GM12878 (cell line): ENCODE measurements around the gene RSRC1. TPM values are rescaled to one million over a fixed set of nuclear protein-coding genes. Genes with fewer than 3 reads are reported as not detected.

Source experiments
- ATAC-seq: fragments of 200-7000 bp; cut with Tn5 transposase; 3 replicates; pipeline ENCODE4 v1.9.1; 2020; ENCODE audit warnings: mild to moderate bottlenecking, moderate library complexity
- BruUV-seq: library from RNA; stranded (reverse); fragments of 400-500 nt; replicated peaks from 2 replicates; lab custom pipeline; 2021; lab: Mats Ljungman, UMichigan
- CTCF ChIA-PET: fragments of 300-600 bp; sonication (Branson Sonifier 250); formaldehyde crosslinking; extraction: SDS; loops from one replicate; lab custom pipeline; 2021; ENCODE audit warnings: inconsistent platforms; lab: Yijun Ruan, JAX
- POLR2A ChIA-PET: fragments of 350-600 bp; formaldehyde crosslinking; extraction: SDS; loops from one replicate; lab custom pipeline; 2021; ENCODE audit warnings: inconsistent platforms; lab: Charles Lee
- RAD21 ChIA-PET: fragments of 300-600 bp; sonication (Branson Sonifier 250); formaldehyde crosslinking; loops from one replicate; lab custom pipeline; 2023; ENCODE audit warnings: antibody characterized with exemption; ENCODE audit not compliant: unreplicated experiment; lab: Charles Lee
- SMC1A ChIA-PET: fragments of 300-600 bp; sonication (Branson Sonifier 250); formaldehyde crosslinking; loops from one replicate; lab custom pipeline; 2023; ENCODE audit not compliant: unreplicated experiment, uncharacterized antibody; lab: Charles Lee
- DNase-seq: peaks from one replicate; pipeline ENCODE4 v3.0.0-alpha.2; 2011; ENCODE audit warnings: low read depth, low spot score
- FAIRE-seq: peaks from 3 replicates; lab custom pipeline; 2011; peaks lifted over from hg19 to GRCh38; lab: Jason Lieb, UNC
- H2AFZ ChIP-seq: 2 replicates; pipeline ENCODE4 v1.6.0; 2011; ENCODE audit warnings: low read depth, low read length, control low read depth; ENCODE audit not compliant: control insufficient read depth
- H3K27ac ChIP-seq: 2 replicates; pipeline ENCODE4 v1.5.1; 2011; ENCODE audit warnings: control low read depth; ENCODE audit not compliant: control insufficient read depth, insufficient read depth
- H3K27me3 ChIP-seq, 2 experiments: replicated peaks in 1 of 2; 2 replicates each; pipeline versions ENCODE4 v1.6.0 to v1.6.1; 2011; ENCODE audit warnings: low read length in 1 of 2; ENCODE audit not compliant: control insufficient read depth in 2 of 2, insufficient read depth in 2 of 2
- H3K36me3 ChIP-seq, 2 experiments: 2 replicates each; pipeline ENCODE4 v1.5.1; 2011; ENCODE audit warnings: low read length in 1 of 2; ENCODE audit not compliant: control insufficient read depth in 2 of 2, insufficient read depth in 2 of 2
- H3K4me1 ChIP-seq: 2 replicates; pipeline ENCODE4 v1.6.1; 2011; ENCODE audit warnings: mild to moderate bottlenecking, low read length, moderate library complexity, mixed read lengths; ENCODE audit not compliant: control insufficient read depth, insufficient read depth
- H3K4me2 ChIP-seq: 2 replicates; pipeline ENCODE4 v1.6.0; 2011; ENCODE audit warnings: control low read depth; ENCODE audit not compliant: control insufficient read depth, insufficient read depth
- H3K4me3 ChIP-seq: fragments of 200-600 bp; sonication (generic); 2 replicates; pipeline ENCODE4 v1.5.1; 2016
- H3K79me2 ChIP-seq: 2 replicates; pipeline ENCODE4 v1.6.0; 2011; ENCODE audit warnings: low read length; ENCODE audit not compliant: control insufficient read depth, insufficient read depth
- H3K9ac ChIP-seq: 2 replicates; pipeline ENCODE4 v1.8.0; 2011; ENCODE audit warnings: low read length, control low read depth, mixed read lengths; ENCODE audit not compliant: control insufficient read depth, insufficient read depth
- H3K9me3 ChIP-seq: replicated peaks from 3 replicates; pipeline ENCODE4 v1.5.1; 2011; ENCODE audit warnings: mild to moderate bottlenecking, low read length; ENCODE audit not compliant: control insufficient read depth, insufficient read depth
- H4K20me1 ChIP-seq: 2 replicates; pipeline ENCODE4 v1.6.0; 2011; ENCODE audit not compliant: control insufficient read depth, insufficient read depth
- HCFC1 ChIP-seq: fragments of 150-350 bp; IDR thresholded peaks from 2 replicates; pipeline ENCODE4 v1.6.1; 2014; ENCODE audit warnings: low read length
- IKZF1 ChIP-seq: fragments of 450-650 bp; conservative IDR thresholded peaks from 2 replicates; pipeline ENCODE4 v1.6.1; 2017; ENCODE audit warnings: antibody characterized with exemption, mild to moderate bottlenecking
- KDM1A ChIP-seq: fragments of 200-600 bp; sonication (generic); IDR thresholded peaks from 2 replicates; pipeline ENCODE4 v1.6.1; 2016; ENCODE audit warnings: borderline replicate concordance
- NBN ChIP-seq: fragments of 450-650 bp; IDR thresholded peaks from 2 replicates; pipeline ENCODE4 v1.6.1; 2016
- PRDM15 ChIP-seq: fragments of 450-650 bp; formaldehyde crosslinking; IDR thresholded peaks from 2 replicates; pipeline ENCODE4 v1.4.0; 2020; ENCODE audit warnings: mild to moderate bottlenecking, moderate library complexity
- RUNX3 ChIP-seq: IDR thresholded peaks from 2 replicates; pipeline ENCODE4 v1.6.1; 2012; ENCODE audit warnings: low read length, inconsistent platforms
- TCF3 ChIP-seq: IDR thresholded peaks from 2 replicates; pipeline ENCODE4 v1.6.1; 2012; ENCODE audit warnings: low read depth, mild to moderate bottlenecking, low read length, borderline replicate concordance; ENCODE audit not compliant: insufficient read depth
- WGBS: methylation state at CpG from one replicate; pipeline ENCODE4 v1.1.6; 2016; ENCODE audit warnings: low lambda C conversion rate; ENCODE audit not compliant: insufficient replicate concordance, insufficient coverage; ENCODE audit errors: missing lambda C conversion rate; 5-methylcytosine and 5-hydroxymethylcytosine counted together
- in situ Hi-C: fragments of 300-500 bp; cut with MboI; formaldehyde crosslinking; loops from 9 replicates; pipeline ENCODE4 v1.14.3; 2018; ENCODE audit warnings: mixed read lengths
- intact Hi-C: fragments of 100-400 bp; cut with micrococcal nuclease; formaldehyde crosslinking; loops from one replicate; pipeline ENCODE4 v1.14.2; 2022; ENCODE audit not compliant: unreplicated experiment
- polyA plus RNA-seq, 11 experiments: library from polyadenylated mRNA; depleted of rRNA in 4 of 11; unstranded in 6 of 11; stranded (reverse) in 5 of 11; fragments of >200 nt; fragmentation: Nextera tagmentation in 4 of 11; fragmentation: Illumina TruSeq in 1 of 11; extraction: Ambion mirVana in 4 of 11; extraction: Trizol in 1 of 11; gene quantifications; 1 replicate in 1 of 11; 2 replicates in 10 of 11; pipeline versions ENCODE4 v1.2.1 to v1.2.3, GENCODE V29; 2011 to 2016; ENCODE audit warnings: inconsistent platforms in 2 of 11, missing spikeins in 2 of 11, low read depth in 1 of 11
- total RNA-seq, 4 experiments: library from RNA; depleted of rRNA in 3 of 4; stranded (reverse); fragments of >200 nt in 3 of 4; fragmentation: Illumina TruSeq in 1 of 4; extraction: Trizol in 1 of 4; gene quantifications; 2 replicates each; pipeline versions ENCODE4 v1.2.1 to v1.2.3, GENCODE V29; 2013 to 2021

RSRC1 gene
- total and polyA plus RNA-seq, 10 of the 15 experiments (the other 5 are each of a cell fraction or from before 2014, with no cell fraction given), result 16.4 to 85.9 (median 42.0) TPM

GRCh38 chr3:158540066-158540465 lies 430.2 kb downstream of the RSRC1 start:
- Histone ChIP-seq H3K27me3 (no peaks in the 10 kb centered on the region), H3K9ac (no peak overlapping the region), H2AFZ (peak overlapping the region; percentile 11; the same call in 1 of the 2 replicates), H3K4me2 (no peak overlapping the region), H3K27ac (no peak overlapping the region), H3K4me1 (no peaks in the 10 kb centered on the region), H3K36me3 (no peaks in the 10 kb centered on the region), H3K4me3 (no peak overlapping the region), H3K9me3 (no peaks in the 10 kb centered on the region; the same call in 2 of the 3 replicates), H4K20me1 (no peaks in the 10 kb centered on the region), H3K79me2 (no peaks in the 10 kb centered on the region)
- FAIRE-seq (no peak), DNase-seq (no peak), ATAC-seq (no peak)
- in situ Hi-C loops (loop anchor here (10.0 kb wide), 2 partner anchors 255 to 925 kb away; no protein-coding TSS in a partner anchor), intact Hi-C loops (no loop called here)
- no peak for TF ChIP-seq IKZF1
- TF ChIP-seq HCFC1, result no peak
- TF ChIP-seq PRDM15 (CRISPR knock-in tag), result no peak
- no peak for TF ChIP-seq RUNX3
- TF ChIP-seq NBN, result no peak
- no peak for TF ChIP-seq KDM1A
- TF ChIP-seq TCF3, result no peak
- 96% methylated on average over 1 of the region's 1 CpG for WGBS
- POLR2A ChIA-PET, result no interaction called here
- SMC1A ChIA-PET, result interaction anchor here (0.8 to 1.9 kb wide), 5 partner anchors 8 to 252 kb away, joined by 3 to 7 read pairs (median 5); no protein-coding TSS in a partner anchor
- RAD21 ChIA-PET, result interaction anchor here (0.6 to 2.5 kb wide), 9 partner anchors 8 to 1007 kb away, joined by 3 to 11 read pairs (median 3); partner anchors contain the start of gene GFM1
- no TSS peak for BruUV-seq
- CTCF ChIA-PET, result interaction anchor here (0.6 to 3.2 kb wide), 22 partner anchors 9 to 928 kb away, joined by 3 to 16 read pairs (median 4); partner anchors contain the start of genes GFM1 and MLF1
